ENCODE results near the gene LRRC43. TPM values are rescaled to one million over a fixed set of nuclear protein-coding genes. Genes with fewer than 3 reads are reported as not detected.

Gene LRRC43
- total RNA-seq, 1 donor from 2014 or later = under 0.01 TPM

GRCh38 chr12:122203301-122204166 lies 20.6 kb downstream of the LRRC43 start, which contains the start of gene B3GNT4:
TSS of gene B3GNT4 (plus strand) at chr12:122203709. CDS start at chr12:122204619, 910 bp downstream.
- no peak for TF ChIP-seq CTCF (IDR thresholded peaks at IDR 0.05; ENCODE audit: insufficient read depth, low read length, severe bottlenecking)
- Histone ChIP-seq H3K4me3 (ENCODE audit: low read depth, low read length) (peak within 1 kb of the TSS; percentile 60), H3K27me3 (ENCODE audit: control insufficient read depth, insufficient read depth, low read length) (no peaks in the 10 kb centered on the region), H3K36me3 (ENCODE audit: control insufficient read depth, insufficient read depth, low read length) (peaks cover 6% of the 10 kb centered on the region)
- FAIRE-seq (no peak), DNase-seq (ENCODE audit: low read depth) (peak; percentile 64)

- Histone ChIP-seq H3K36me3 (ENCODE audit: control insufficient read depth, insufficient read depth, low read length) (peaks cover 6% of the 10 kb centered on the region), H3K27me3 (ENCODE audit: control insufficient read depth, insufficient read depth, low read length) (no peaks in the 10 kb centered on the region), H3K4me3 (ENCODE audit: low read depth, low read length) (peak overlapping the region; percentile 60)
- no peak for TF ChIP-seq CTCF (IDR thresholded peaks at IDR 0.05; ENCODE audit: insufficient read depth, low read length, severe bottlenecking)
- FAIRE-seq (no peak), DNase-seq (ENCODE audit: low read depth) (no peak)
Measured at GRCh38 chr12:122204167-122205052, 21.5 kb downstream of the LRRC43 start.

- peak overlapping the region; percentile 5 for H3K4me3 ChIP-seq (ENCODE audit: low read depth, low read length)
- H3K36me3 ChIP-seq (ENCODE audit: control insufficient read depth, insufficient read depth, low read length) = peaks cover 7% of the 10 kb centered on the region
- DNase-seq (ENCODE audit: low read depth) = no peak
- TF ChIP-seq CTCF (IDR thresholded peaks at IDR 0.05; ENCODE audit: insufficient read depth, low read length, severe bottlenecking) = no peak
- no peak for FAIRE-seq
- no peaks in the 10 kb centered on the region for H3K27me3 ChIP-seq (ENCODE audit: control insufficient read depth, insufficient read depth, low read length)
Measured at GRCh38 chr12:122205053-122205925, 22.4 kb downstream of the LRRC43 start.

GRCh38 chr12:122206111-122206881 lies 23.4 kb downstream of the LRRC43 start:
- no peak for TF ChIP-seq CTCF (IDR thresholded peaks at IDR 0.05; ENCODE audit: insufficient read depth, low read length, severe bottlenecking)
- FAIRE-seq = no peak
- no peaks in the 10 kb centered on the region for H3K27me3 ChIP-seq (ENCODE audit: control insufficient read depth, insufficient read depth, low read length)
- H3K4me3 ChIP-seq (ENCODE audit: low read depth, low read length) = no peak overlapping the region
- peaks cover 9% of the 10 kb centered on the region for H3K36me3 ChIP-seq (ENCODE audit: control insufficient read depth, insufficient read depth, low read length)
- no peak for DNase-seq (ENCODE audit: low read depth)

GRCh38 chr12:122206976-122207375 lies 24.1 kb downstream of the LRRC43 start:
- Histone ChIP-seq H3K36me3 (ENCODE audit: control insufficient read depth, insufficient read depth, low read length) (peaks cover 9% of the 10 kb centered on the region), H3K4me3 (ENCODE audit: low read depth, low read length) (no peak overlapping the region), H3K27me3 (ENCODE audit: control insufficient read depth, insufficient read depth, low read length) (no peaks in the 10 kb centered on the region)
- TF ChIP-seq CTCF (IDR thresholded peaks at IDR 0.05; ENCODE audit: insufficient read depth, low read length, severe bottlenecking) = no peak
- no peak for DNase-seq (ENCODE audit: low read depth)
- FAIRE-seq = peak; percentile 64
